IPS-15b (cell line): ENCODE results near the gene EFCAB13.
"Not testable (repeated sequence)": the region's sequence is repeated elsewhere in the genome, so short reads cannot be mapped to it uniquely, and the experiment has no call there.

Experiments
- H3K27me3 ChIP-seq: one replicate; pipeline ENCODE4 v1.6.1; 2013; ENCODE audit warnings: low read length; ENCODE audit not compliant: control insufficient read depth, insufficient read depth
- H3K36me3 ChIP-seq: one replicate; pipeline ENCODE4 v1.6.1; 2013; ENCODE audit warnings: low read length; ENCODE audit not compliant: control insufficient read depth, insufficient read depth
- H3K4me1 ChIP-seq: one replicate; pipeline ENCODE4 v1.6.1; 2013; ENCODE audit warnings: mild to moderate bottlenecking, low read length; ENCODE audit not compliant: control insufficient read depth, insufficient read depth
- H3K4me3 ChIP-seq: one replicate; pipeline ENCODE4 v1.5.1; 2013; ENCODE audit warnings: low read depth, low read length
- H3K9ac ChIP-seq: one replicate; pipeline ENCODE4 v1.6.1; 2013; ENCODE audit warnings: low read depth, mild to moderate bottlenecking, low read length
- H3K9me3 ChIP-seq: one replicate; pipeline ENCODE4 v1.6.1; 2013; ENCODE audit warnings: mild to moderate bottlenecking, low read length; ENCODE audit not compliant: control insufficient read depth, insufficient read depth

The EFCAB13 gene

GRCh38 chr17:47404875-47405274 lies 81.1 kb downstream of the EFCAB13 start:
- Histone ChIP-seq H3K27me3 (no peaks in the 10 kb centered on the region), H3K4me3 (no peak overlapping the region), H3K9ac (no peak overlapping the region), H3K9me3 (no peaks in the 10 kb centered on the region), H3K36me3 (no peaks in the 10 kb centered on the region), H3K4me1 (no peaks in the 10 kb centered on the region)

GRCh38 chr17:47413872-47414271 lies 90.1 kb downstream of the EFCAB13 start:
- Histone ChIP-seq H3K4me1 (no peaks in the 10 kb centered on the region), H3K27me3 (no peaks in the 10 kb centered on the region), H3K9ac (no peak overlapping the region), H3K9me3 (no peaks in the 10 kb centered on the region), H3K4me3 (no peak overlapping the region), H3K36me3 (no peaks in the 10 kb centered on the region)

- H3K27me3 ChIP-seq: no peaks in the 10 kb centered on the region
- H3K4me1 ChIP-seq: no peaks in the 10 kb centered on the region
- H3K9ac ChIP-seq: no peak overlapping the region
- H3K4me3 ChIP-seq: no peak overlapping the region
- H3K36me3 ChIP-seq: no peaks in the 10 kb centered on the region
- H3K9me3 ChIP-seq: no peaks in the 10 kb centered on the region
Measured at GRCh38 chr17:47414612-47415011, 90.9 kb downstream of the EFCAB13 start.

GRCh38 chr17:47423406-47424295 lies 99.9 kb downstream of the EFCAB13 start:
- H3K4me1 ChIP-seq: no peaks in the 10 kb centered on the region
- H3K27me3 ChIP-seq: peaks cover 15% of the 10 kb centered on the region
- H3K36me3 ChIP-seq: no peaks in the 10 kb centered on the region
- H3K9ac ChIP-seq: no peak overlapping the region
- H3K4me3 ChIP-seq: peak overlapping the region; percentile 59
- no peaks in the 10 kb centered on the region for H3K9me3 ChIP-seq

GRCh38 chr17:47425233-47425632 lies 101.5 kb downstream of the EFCAB13 start:
- H3K4me1 ChIP-seq, H3K36me3 ChIP-seq: not testable (repeated sequence)

GRCh38 chr17:47425887-47426635 lies 102.3 kb downstream of the EFCAB13 start:
- H3K36me3 ChIP-seq, H3K9me3 ChIP-seq, H3K9ac ChIP-seq, H3K4me1 ChIP-seq, H3K4me3 ChIP-seq: not testable (repeated sequence)
- H3K27me3 ChIP-seq: peaks cover 15% of the 10 kb centered on the region

More at GRCh38 chr17:47425233-47425632, 101.5 kb downstream of the EFCAB13 start:
- not testable (repeated sequence) for H3K9ac ChIP-seq, H3K9me3 ChIP-seq, H3K4me3 ChIP-seq
- peaks cover 15% of the 10 kb centered on the region for H3K27me3 ChIP-seq

GRCh38 chr17:47427985-47428384 lies 104.2 kb downstream of the EFCAB13 start:
- Histone ChIP-seq H3K9me3 (no peaks in the 10 kb centered on the region), H3K9ac (no peak overlapping the region), H3K27me3 (peaks cover 13% of the 10 kb centered on the region), H3K4me1 (no peaks in the 10 kb centered on the region), H3K4me3 (no peak overlapping the region), H3K36me3 (no peaks in the 10 kb centered on the region)

- H3K4me1 ChIP-seq, H3K27me3 ChIP-seq, H3K9me3 ChIP-seq, H3K36me3 ChIP-seq, H3K4me3 ChIP-seq, H3K9ac ChIP-seq: not testable (repeated sequence)
Measured at GRCh38 chr17:47432240-47432639, 108.5 kb downstream of the EFCAB13 start.

- Histone ChIP-seq H3K9me3 (no peaks in the 10 kb centered on the region), H3K4me3 (no peak overlapping the region), H3K36me3 (no peaks in the 10 kb centered on the region), H3K27me3 (no peaks in the 10 kb centered on the region), H3K9ac (no peak overlapping the region), H3K4me1 (no peaks in the 10 kb centered on the region)
Measured at GRCh38 chr17:47465165-47465564, 141.4 kb downstream of the EFCAB13 start.

GRCh38 chr17:47466976-47467375 lies 143.2 kb downstream of the EFCAB13 start:
- not testable (repeated sequence) for H3K27me3 ChIP-seq, H3K4me1 ChIP-seq, H3K4me3 ChIP-seq, H3K36me3 ChIP-seq, H3K9ac ChIP-seq, H3K9me3 ChIP-seq

GRCh38 chr17:47470836-47471235 lies 147.1 kb downstream of the EFCAB13 start:
- no peak overlapping the region for H3K4me3 ChIP-seq
- no peaks in the 10 kb centered on the region for H3K27me3 ChIP-seq
- no peaks in the 10 kb centered on the region for H3K36me3 ChIP-seq
- no peak overlapping the region for H3K9ac ChIP-seq
- no peaks in the 10 kb centered on the region for H3K4me1 ChIP-seq
- no peaks in the 10 kb centered on the region for H3K9me3 ChIP-seq

- H3K9ac ChIP-seq, H3K4me3 ChIP-seq, H3K36me3 ChIP-seq, H3K4me1 ChIP-seq, H3K27me3 ChIP-seq, H3K9me3 ChIP-seq: not testable (repeated sequence)
Measured at GRCh38 chr17:47472073-47472472, 148.3 kb downstream of the EFCAB13 start.
